Measurements from ENCODE around the gene NCEH1.
"Not testable (repeated sequence)": the region's sequence is repeated elsewhere in the genome, so short reads cannot be mapped to it uniquely, and the experiment has no call there.

The NCEH1 gene

DNA sequence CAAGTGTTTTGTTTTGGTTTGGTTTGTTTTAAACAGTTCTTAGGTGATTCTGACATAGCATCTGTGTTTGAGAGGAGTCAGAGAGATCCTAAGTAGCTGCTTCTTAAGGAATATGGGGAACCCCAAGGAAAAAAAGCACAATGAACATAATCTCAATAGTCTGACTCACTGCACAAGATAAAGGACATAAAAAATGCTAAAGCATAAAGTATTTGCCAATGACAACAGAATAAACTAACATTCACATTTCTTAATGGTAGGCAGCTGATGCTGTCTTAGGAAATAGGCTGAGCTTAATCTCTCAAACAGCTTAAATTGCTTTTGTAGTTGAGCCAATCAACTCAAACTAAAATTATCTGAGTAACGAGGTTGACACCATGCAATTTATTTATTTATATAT lies 2.9 kb downstream of the NCEH1 start:
- no peak for DNase-seq (ENCODE audit: low read depth, low spot score)

DNA sequence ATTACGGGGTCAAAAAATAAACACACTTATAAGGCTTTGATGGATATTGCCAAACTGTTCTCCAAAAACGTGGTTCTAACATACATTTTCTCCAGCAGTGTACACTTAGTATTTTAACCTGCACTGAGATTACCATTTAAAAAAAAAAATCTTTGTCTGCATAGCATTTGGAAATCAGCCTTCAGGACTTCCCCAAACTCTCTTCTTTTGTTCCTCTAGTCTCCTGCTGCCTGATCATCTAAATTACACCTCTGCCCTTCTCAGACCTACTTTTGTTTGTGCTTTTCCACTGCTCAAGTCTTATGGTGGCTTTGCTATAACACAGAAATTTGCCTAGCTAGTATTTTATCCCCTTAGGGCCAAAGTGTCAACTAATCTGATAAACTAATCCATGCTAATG lies 3.8 kb downstream of the NCEH1 start:
- no peak for DNase-seq (ENCODE audit: low read depth, low spot score)

DNA sequence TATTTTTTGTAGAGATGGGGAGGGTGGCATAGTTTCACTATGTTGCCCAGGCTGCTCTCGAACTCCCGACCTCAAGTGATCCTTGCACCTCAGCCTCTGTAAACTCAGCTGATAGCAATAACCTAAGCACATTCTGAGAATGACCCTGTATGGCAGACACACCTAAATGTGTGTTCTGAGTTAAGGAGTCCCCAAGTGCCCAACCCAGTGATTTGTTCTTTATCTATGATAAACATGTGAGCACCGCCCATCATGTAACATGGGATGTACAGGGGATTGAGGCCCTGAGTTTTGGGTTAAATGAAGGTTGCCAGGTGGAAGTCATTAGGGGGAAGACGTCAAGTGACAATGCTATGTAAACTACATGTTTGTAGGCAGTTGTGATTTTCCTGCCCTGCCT lies 5.7 kb downstream of the NCEH1 start:
- DNase-seq (ENCODE audit: low read depth, low spot score), result no peak

DNA sequence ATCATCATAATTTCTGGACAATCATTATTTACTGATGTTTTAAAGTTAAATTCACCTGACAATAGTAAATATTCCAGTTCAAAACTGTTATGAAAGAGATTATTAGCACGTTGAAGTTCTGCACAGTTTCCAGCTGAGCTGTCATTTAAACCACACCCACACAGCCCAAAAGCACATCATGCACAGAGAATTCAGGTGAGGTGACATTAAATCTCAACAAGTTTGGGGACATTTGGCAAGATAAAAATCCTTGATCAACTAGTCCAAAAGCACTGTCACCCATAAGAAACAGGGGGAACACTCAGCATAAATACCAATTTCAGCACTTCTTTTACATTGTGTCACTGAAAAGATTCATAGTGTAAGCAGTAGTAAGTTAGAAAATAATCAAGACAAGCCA lies 6.9 kb downstream of the NCEH1 start:
- no peak for DNase-seq (ENCODE audit: low read depth, low spot score)

DNA sequence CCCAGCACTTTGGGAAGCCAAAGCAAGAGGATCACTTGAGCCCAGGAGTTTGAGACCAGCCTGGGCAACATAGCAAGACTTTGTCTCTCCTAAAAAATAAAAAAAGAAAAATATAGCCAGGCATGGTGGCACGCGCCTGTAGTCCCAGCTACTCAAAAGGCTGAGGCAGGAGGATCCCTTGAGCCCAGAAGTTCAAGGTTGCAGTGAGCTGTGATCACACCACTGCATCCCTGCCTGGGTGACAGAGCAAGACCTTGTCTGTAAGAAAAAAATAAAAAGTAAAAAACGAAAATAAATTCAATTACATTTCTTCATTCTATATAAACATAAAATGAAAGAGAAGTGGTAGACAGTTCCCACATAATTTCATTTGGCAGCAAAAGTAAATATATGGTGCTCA lies 8.1 kb downstream of the NCEH1 start:
- DNase-seq (ENCODE audit: low read depth, low spot score), result not testable (repeated sequence)

DNA sequence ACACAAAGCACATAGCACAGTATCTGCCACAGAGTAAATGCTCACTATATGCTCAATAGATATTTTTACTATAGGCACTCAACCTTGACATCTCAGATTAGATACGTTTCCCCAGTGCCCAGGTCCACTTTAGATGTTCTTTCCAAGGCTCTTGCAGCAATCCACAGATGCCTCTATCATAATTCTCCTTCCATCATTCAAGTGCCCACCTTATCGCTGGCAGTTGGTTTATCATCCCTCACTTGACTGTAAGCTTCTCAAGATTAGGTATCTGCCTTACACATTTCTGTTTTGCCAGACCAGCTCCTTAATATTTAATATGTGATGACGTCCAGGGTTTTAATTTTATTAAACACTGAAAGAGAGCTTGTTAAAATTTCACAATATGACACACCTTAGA lies 8.6 kb downstream of the NCEH1 start:
- no peak for DNase-seq (ENCODE audit: low read depth, low spot score)

DNA sequence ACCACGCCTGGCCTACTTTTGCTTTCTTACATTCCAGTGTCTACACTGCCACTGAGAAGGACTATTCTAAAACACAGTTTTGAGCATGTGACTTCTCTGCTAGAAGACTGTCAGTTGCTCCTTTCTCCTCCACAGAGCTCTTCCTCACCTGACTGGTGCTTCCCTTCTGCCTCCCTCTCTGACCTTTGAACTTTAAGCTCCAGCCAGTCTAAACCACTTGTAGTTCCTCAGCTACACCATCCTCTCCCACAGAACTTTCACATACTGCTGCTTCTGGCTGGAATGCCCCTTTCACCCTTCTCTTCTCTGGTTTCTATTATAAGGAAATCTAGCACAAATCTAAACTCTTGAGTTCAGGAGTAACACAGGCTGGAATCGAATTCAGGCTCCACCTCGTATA lies 9.1 kb downstream of the NCEH1 start:
- no peak for DNase-seq (ENCODE audit: low read depth, low spot score)

DNA sequence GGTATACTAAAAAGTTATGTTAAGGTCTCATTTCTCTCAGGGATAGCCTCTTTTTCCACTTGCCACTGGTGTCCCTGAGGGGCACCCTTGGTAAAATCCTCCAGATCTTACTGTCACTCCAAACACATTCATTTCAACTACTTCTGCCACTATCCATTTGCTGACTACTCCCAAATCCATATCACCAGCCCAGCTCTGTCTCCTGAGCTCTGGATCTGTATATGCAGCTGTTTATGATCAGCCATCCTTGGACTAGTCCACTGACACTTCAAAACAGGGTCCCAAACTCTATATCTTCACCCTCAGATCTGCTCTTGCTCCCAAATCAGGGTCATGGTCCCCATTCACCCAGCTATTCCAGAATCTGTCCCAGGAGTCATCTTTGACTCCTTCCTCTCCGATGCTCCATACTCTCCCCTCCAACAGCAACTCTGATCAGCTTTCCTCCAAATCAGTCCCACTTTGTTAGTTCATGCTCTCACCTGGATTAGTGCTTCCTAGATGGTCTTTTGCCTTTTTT lies 9.9 kb downstream of the NCEH1 start:
- DNase-seq (ENCODE audit: low read depth, low spot score), result no peak

DNA sequence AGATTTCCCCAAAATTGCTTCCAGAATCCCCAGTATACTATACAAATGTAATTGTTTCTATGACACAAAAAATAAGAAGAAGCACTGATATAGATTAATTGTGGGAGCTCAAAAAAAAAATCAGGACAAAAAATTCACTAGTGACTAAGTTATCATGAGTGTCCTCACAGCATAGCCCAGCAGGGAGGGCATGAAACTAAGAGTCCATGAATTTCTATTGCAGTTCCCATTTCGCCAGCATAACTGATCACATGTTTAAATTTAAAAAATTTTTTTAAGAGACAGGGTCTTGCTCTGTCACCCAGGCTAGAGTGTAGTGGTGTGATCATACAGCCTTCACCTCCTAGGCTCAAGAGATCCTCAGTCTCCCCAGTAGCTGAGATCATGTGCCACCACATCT lies 10.6 kb downstream of the NCEH1 start:
- DNase-seq (ENCODE audit: low read depth, low spot score), result no peak

DNA sequence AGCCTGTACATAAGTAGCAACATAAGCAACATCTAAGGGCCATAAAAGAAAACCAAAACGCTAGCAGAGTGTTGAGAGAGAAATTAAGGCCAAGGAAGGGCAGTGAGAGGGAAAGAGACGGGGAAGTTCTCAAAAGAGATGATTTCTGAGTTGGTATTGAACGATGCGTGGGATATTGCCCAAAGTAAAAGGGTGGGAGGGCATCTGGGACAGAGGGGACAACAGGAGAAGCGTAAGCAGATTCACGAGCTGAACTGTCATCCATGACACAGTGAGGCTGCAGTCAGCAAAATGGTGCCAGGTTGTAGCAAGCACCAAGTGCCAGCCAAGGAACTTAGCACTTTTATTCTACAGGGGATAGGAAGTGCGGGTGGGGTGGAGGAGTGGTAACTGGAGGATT lies 11.8 kb downstream of the NCEH1 start:
- no peak for DNase-seq (ENCODE audit: low read depth, low spot score)

DNA sequence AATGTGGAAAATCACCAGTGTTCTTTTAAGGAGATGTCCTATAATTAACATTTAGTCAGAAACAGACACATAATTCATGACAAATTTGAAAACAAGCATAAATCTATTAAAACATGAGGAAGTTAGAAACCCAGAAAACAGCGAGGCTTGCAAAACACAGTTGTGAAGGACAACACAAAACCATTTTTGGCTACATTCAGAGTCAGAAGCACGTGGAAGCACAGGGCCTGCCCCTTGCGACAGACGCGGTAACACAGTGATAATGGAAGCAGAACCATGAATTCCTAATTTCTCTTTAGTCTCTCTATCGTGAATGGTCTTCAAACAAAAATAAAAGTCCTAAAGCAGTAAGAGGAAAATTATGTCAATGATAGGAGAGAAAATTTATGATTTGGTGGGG lies 12.2 kb downstream of the NCEH1 start:
- DNase-seq (ENCODE audit: low read depth, low spot score), result no peak

DNA sequence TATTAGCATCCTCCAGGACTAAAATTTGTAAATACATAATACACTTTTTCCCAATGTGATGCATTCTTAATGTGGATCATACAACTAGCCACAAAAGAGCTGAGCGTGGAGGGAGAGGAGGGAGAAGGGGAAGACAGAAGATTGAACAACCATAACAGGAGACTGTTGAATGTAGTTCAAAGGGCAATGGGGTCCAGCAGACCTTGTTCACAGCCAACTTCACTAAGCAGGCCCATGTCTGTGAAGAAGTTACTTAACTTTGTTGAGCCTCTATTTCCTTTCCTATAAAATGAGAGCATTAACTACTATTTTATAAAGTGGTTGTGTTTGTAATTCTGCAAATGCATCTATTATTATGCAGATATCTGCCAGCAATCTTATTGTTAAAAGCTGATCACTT lies 13.3 kb downstream of the NCEH1 start:
- no peak for DNase-seq (ENCODE audit: low read depth, low spot score)

DNA sequence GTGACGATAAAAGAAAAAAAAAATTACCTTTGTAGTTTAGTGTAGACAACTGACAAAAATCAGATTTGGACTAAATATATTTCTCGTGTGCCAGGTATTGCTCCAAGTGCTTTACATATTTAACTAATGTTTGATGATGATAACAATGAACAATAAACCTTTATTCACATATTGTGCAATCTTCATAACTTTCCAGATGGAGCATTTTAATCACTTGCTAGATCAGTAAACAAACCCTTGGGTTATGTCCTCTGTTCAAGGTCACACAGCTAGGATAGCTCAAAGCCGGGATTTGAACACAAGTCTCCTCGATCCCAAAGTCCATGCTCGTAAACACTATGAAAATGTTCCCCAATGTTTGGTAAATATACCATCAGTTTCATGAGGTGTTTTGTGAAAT lies 14.5 kb downstream of the NCEH1 start:
- no peak for DNase-seq (ENCODE audit: low read depth, low spot score)

DNA sequence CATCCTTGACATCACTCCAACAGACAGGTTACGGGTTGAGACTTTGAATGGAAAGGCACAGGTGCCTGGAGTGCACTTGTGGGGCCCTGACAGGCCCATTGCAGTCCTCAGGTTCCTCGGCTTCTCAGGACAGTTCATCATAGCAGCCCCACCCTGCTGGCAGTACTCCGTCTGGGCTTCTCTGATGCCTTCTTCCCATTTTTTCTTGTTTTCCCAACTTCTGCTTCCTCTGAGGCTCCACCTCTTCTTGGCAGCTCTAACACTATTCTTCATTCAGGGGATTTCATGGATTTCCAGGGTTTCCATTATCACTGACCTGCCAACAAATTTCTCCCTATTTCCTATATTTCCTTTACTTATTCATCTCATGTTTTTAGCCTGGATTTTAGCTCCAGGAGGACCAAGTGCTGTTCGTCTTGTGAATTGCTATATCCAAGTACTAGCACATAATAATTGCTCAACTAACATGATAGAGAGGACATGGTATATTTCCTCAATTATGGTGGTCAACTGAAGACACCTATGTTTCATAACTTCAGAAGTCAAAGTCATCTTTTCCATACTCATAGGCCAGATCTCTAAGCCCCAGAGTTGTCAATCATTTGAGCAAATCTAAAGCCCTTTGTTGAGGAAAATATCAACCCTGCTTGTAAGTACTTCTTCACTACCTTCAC lies 16.2 kb downstream of the NCEH1 start:
- no peak for DNase-seq (ENCODE audit: low read depth, low spot score)

DNA sequence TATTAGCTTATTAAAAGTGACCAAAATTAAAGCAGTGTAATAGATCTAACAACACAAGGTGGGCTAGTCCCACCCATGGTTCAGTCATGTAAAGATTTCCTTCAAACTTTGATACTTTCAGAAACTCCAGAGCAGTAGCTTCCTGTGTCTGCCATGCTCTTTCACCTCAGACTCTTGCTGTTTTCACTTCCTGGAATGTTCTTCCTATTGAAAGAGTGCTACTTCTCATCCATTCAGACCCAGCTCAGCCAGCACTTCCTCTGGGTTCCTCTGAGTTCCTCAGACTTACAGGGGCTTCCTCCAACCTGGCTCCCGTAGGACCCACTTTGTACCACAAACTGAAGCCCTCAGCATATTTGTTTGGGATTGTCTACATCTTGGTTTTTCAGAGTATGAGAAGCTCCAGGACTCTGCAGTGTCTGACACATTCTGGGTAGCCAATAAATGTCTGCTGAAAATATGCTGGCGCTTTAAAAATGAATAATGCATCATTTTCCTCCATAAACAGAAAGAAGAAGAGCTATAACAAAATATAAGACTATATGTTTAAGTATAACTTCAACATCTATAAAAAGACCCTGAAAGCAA lies 18.0 kb downstream of the NCEH1 start:
- DNase-seq (ENCODE audit: low read depth, low spot score), result no peak

DNA sequence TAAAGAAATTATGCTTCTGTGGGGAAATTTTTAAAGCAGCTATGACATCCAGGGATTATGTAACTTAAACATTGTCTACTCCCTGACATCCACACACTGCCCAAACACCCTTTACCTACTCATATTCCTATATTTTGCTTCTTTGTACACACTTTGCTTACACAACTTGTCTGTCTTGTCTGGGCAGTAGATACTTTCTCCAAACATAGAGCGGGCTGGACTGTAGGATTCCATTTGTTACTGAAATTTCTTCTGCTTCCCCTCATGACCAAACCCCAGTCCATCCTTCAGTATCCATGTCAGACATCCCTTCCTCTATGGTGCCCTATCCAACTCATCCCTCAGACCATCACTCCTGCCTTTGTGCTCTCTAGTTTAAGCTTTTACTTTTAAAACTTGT lies 19.9 kb downstream of the NCEH1 start:
- DNase-seq (ENCODE audit: low read depth, low spot score), result no peak

DNA sequence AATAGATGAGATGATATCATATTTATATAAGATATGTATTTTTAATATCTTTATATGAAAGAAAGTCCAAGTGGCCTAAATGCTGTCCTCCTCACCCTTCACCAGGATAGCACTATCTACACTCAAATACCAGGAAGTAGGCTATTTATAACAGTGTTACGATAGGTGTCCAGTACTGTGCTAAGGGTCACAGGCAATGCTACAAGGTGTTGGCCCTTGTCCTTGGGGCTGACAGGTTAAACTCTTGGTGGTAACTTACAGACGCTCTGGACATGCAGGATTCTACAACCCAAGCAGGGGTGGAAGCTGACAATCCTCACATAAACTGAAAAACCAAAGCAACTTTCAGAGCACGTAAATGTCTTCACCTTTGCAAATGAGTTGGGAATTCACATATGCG lies 22.3 kb downstream of the NCEH1 start:
- no peak for DNase-seq (ENCODE audit: low read depth, low spot score)

DNA sequence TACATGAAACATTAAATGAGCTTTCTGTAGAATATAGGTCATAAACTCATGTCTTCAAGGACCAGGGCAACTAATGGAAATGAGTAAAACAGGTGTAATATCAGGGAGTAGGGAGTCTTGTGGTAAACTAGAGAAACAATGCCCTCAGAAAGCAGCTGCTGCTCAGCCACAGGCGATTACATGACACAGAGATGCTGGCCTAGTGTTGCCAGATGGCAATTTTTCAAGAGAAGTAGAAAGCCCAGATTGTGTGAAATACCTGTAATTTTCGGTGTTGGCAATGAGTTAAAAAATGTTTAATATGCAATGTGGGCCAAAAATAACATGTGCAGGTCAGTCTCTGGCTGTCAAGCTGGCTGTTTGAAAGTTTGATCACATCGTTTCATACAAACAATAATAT lies 23.4 kb downstream of the NCEH1 start:
- DNase-seq (ENCODE audit: low read depth, low spot score), result no peak

DNA sequence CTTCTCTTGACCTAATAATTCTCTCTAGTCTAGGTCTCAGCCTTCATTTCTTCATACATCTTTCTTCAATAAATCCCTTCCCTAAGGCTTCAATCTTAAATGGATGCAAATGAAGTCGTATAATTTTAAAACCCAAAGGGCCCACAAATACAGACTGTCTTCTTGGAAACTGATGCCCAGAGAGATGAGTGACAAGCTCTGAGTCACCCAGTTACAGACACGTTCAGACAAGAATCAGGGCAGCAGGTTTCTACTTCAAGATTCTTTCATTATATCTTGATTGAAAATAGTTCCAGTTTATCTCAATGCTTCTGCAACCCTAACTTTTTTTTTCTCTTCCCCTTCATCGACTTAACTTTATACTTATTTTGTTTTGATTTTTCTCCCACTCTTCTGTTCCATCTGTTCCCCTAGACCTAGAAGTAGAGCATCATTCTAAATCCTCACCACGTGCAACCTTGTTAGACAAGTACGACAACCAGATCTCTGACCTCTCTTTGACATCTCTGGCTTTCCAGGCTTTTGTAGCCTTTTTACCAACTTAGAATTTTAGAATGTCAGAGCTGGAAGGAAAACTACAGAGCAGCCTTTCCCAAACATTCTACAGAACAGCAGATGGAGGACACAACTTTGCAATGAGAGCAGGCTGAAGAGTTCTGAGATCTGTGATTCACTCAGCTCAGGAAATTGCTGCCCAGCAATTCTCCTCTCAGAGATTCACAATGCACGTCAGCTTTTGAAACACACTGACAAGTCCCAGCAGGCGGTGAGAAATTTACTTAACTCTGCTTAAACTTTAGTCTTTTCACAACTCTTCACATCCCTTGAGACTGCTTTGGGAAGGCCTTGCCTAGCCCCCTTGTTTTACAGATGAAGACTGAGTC lies 25.3 kb downstream of the NCEH1 start:
- no peak for DNase-seq (ENCODE audit: low read depth, low spot score)

DNA sequence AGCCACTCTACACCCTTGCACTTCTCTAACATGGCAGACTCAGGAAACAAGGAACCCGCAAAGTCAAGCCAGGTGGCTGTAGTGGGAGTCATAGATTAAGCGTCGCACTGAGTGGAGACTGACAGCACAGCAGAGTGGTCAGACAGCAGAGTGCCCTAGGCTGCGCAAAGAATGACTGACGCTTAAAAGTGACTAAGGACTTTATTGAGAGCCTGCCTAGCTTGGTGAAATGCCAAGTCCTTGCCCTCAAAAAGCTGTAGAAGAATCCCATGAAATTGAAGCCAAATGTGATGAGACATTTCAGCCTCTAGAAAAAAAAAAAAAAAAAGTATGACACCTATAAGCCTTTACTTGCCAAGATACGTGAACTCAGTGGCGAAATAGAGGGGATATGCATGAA lies 30.2 kb downstream of the NCEH1 start:
- DNase-seq (ENCODE audit: low read depth, low spot score), result no peak

DNA sequence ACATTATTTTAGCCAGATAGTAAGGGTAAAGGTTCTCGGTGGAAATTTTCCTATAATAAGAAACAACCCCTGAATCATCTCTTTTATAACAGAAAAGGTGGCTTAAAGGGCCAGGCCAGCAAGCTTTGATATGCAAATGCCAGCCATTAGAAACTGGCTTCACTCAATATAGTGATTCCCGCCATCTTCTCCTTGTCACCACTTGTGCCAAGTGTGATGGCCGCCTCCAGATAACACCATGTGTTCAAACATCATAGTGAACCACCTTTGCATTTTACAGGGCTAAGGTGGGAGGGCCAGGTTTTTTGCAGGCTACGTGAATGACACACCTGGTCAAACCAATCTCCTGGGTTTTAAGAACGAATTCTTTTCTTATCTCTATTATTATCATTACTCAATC lies 31.3 kb downstream of the NCEH1 start:
- no peak for DNase-seq (ENCODE audit: low read depth, low spot score)

DNA sequence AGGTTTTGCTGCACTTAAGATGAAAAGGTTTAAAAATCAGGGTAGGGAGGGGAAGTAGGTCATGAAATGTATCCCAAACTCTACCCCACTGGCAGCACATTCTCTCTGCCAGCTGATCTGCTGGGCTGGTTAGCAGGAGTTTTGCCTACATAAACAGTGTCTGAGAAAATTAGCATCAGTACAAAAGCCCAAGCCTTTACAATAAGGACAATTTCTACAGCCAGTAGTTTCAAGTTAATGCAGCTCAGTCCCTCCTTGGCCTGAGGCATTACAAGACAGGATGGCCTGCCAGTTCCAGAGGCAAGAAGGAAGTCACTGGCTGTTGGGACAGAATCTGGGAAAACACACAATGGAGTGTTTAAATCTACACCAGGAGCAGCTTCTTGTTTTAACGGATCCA lies 32.8 kb downstream of the NCEH1 start:
- no peak for DNase-seq (ENCODE audit: low read depth, low spot score)
